Endothelial cell of umbilical vein (primary cell): ENCODE results near the gene ATCAY. TPM values are rescaled to one million over a fixed set of nuclear protein-coding genes. Genes with fewer than 3 reads are reported as not detected.

Experiments
- BruUV-seq: library from RNA; stranded (reverse); fragments of 400-500 nt; replicated peaks from 2 replicates; lab custom pipeline; 2021; lab: Mats Ljungman, UMichigan
- CTCF ChIA-PET: fragments of 300-600, 350-600 bp; sonication (Branson Sonifier 250); formaldehyde crosslinking; loops from one replicate; lab custom pipeline; 2021; ENCODE audit warnings: antibody characterized with exemption, inconsistent platforms; lab: Charles Lee
- POLR2A ChIA-PET: fragments of 300-600, 350-600 bp; sonication (Branson Sonifier 250); formaldehyde crosslinking; loops from one replicate; lab custom pipeline; 2021; ENCODE audit warnings: antibody characterized with exemption, inconsistent platforms; lab: Charles Lee
- DNase-seq: peaks from one replicate; pipeline ENCODE4 v3.0.0-alpha.2; 2011; ENCODE audit warnings: low read depth, low spot score
- FAIRE-seq: peaks from 2 replicates; lab custom pipeline; 2011; peaks lifted over from hg19 to GRCh38; lab: Jason Lieb, UNC
- H2AFZ ChIP-seq: 2 replicates; pipeline ENCODE4 v1.6.0; 2012; ENCODE audit warnings: low read depth, low read length, control low read depth, inconsistent platforms
- H3K27ac ChIP-seq: 2 replicates; pipeline ENCODE4 v1.5.1; 2011; ENCODE audit warnings: low read depth, mild to moderate bottlenecking, control low read depth, low read length, moderate library complexity; ENCODE audit not compliant: insufficient read depth
- H3K27me3 ChIP-seq, 2 experiments: 2 replicates each; pipeline versions ENCODE4 v1.6.0 to v1.6.1; 2011; ENCODE audit warnings: low read length in 2 of 2, mixed read lengths in 1 of 2; ENCODE audit not compliant: control insufficient read depth in 2 of 2, insufficient read depth in 2 of 2
- H3K36me3 ChIP-seq, 2 experiments: 2 replicates in 1 of 2; 3 replicates in 1 of 2; pipeline ENCODE4 v1.5.1; 2011; ENCODE audit warnings: low read length in 2 of 2, mild to moderate bottlenecking in 1 of 2, moderate library complexity in 1 of 2; ENCODE audit not compliant: control insufficient read depth in 2 of 2, insufficient read depth in 2 of 2; ENCODE audit errors: extremely low read depth in 1 of 2
- H3K4me1 ChIP-seq: 3 replicates; pipeline ENCODE4 v1.5.1; 2011; ENCODE audit warnings: mild to moderate bottlenecking, low read length; ENCODE audit not compliant: control insufficient read depth, insufficient read depth; ENCODE audit errors: extremely low read depth
- H3K4me2 ChIP-seq: 2 replicates; pipeline ENCODE4 v1.6.1; 2011; ENCODE audit warnings: low read length, control low read depth, mixed read lengths; ENCODE audit not compliant: insufficient read depth
- H3K4me3 ChIP-seq, 3 experiments: fragments of 200-600 bp in 1 of 3; sonication (generic), shearing (Covaris generic) in 1 of 3; replicated peaks in 1 of 3; 2 replicates each; pipeline ENCODE4 v1.5.1; 2011 to 2016; ENCODE audit warnings: control low read depth in 3 of 3, low read length in 3 of 3, mild to moderate bottlenecking in 2 of 3, inconsistent platforms in 1 of 3, low read depth in 1 of 3, moderate library complexity in 1 of 3; ENCODE audit not compliant: insufficient read depth in 1 of 3
- H3K79me2 ChIP-seq: 2 replicates; pipeline ENCODE4 v1.6.0; 2012; ENCODE audit warnings: low read length, inconsistent platforms; ENCODE audit not compliant: control insufficient read depth, insufficient read depth
- H3K9ac ChIP-seq: replicated peaks from 2 replicates; pipeline ENCODE3; 2011; ENCODE audit warnings: low read length, control low read depth; ENCODE audit not compliant: insufficient read depth; ENCODE audit errors: extremely low read depth
- H3K9me1 ChIP-seq: replicated peaks from 3 replicates; pipeline ENCODE4 v1.6.0; 2011; ENCODE audit warnings: mild to moderate bottlenecking, low read length; ENCODE audit not compliant: control insufficient read depth, insufficient read depth; ENCODE audit errors: extremely low read depth
- H3K9me3 ChIP-seq: replicated peaks from 2 replicates; pipeline ENCODE4 v1.5.1; 2012; ENCODE audit warnings: low read length, inconsistent platforms; ENCODE audit not compliant: control insufficient read depth, insufficient read depth
- H4K20me1 ChIP-seq: replicated peaks from 2 replicates; pipeline ENCODE3; 2011; ENCODE audit warnings: mild to moderate bottlenecking, low read length; ENCODE audit not compliant: control insufficient read depth, insufficient read depth; ENCODE audit errors: extremely low read depth
- CTCF ChIP-seq, 2 donors: IDR thresholded peaks; 1 replicate in 1 of 2; 2 replicates in 1 of 2; pipeline ENCODE4 v1.5.1; 2011; ENCODE audit warnings: low read length in 2 of 2, mild to moderate bottlenecking in 2 of 2, moderate library complexity in 2 of 2, control low read depth in 1 of 2, inconsistent platforms in 1 of 2, low read depth in 1 of 2; ENCODE audit not compliant: insufficient read depth in 1 of 2; ENCODE audit errors: extremely low read depth in 1 of 2
- EZH2 ChIP-seq: IDR thresholded peaks from 2 replicates; pipeline ENCODE4 v1.6.1; 2012; ENCODE audit warnings: borderline replicate concordance, low read depth, mild to moderate bottlenecking, moderate library complexity, low read length, inconsistent platforms; ENCODE audit not compliant: severe bottlenecking
- FOS ChIP-seq: IDR thresholded peaks from 2 replicates; pipeline ENCODE4 v1.6.1; 2011; ENCODE audit warnings: mild to moderate bottlenecking, low read length, moderate library complexity, borderline replicate concordance; ENCODE audit not compliant: insufficient read depth
- GATA2 ChIP-seq: IDR thresholded peaks from 2 replicates; pipeline ENCODE4 v1.7.0; 2011; ENCODE audit warnings: low read depth, mild to moderate bottlenecking, moderate library complexity, mixed read lengths, low read length; ENCODE audit not compliant: insufficient read length, insufficient read depth
- JUN ChIP-seq: IDR thresholded peaks from 2 replicates; pipeline ENCODE4 v1.6.1; 2011; ENCODE audit warnings: borderline replicate concordance, low read depth; ENCODE audit not compliant: insufficient read length, insufficient read depth
- MYC ChIP-seq: IDR thresholded peaks from one replicate; pipeline ENCODE4 v1.6.1; 2011; ENCODE audit warnings: mild to moderate bottlenecking, low read depth, low read length
- POLR2A ChIP-seq: IDR thresholded peaks from 2 replicates; pipeline ENCODE4 v1.6.1; 2012; ENCODE audit warnings: low read depth, mild to moderate bottlenecking, control low read depth, low read length
- POLR2AphosphoS5 ChIP-seq: IDR thresholded peaks from 2 replicates; pipeline ENCODE4 v1.6.1; 2012; ENCODE audit warnings: low read depth, mild to moderate bottlenecking, control low read depth, low read length, moderate library complexity; ENCODE audit not compliant: insufficient read depth
- dilution Hi-C: fragments of 300-500 bp; cut with MboI; formaldehyde crosslinking; loops from one replicate; pipeline ENCODE4 v1.15.0; 2019; ENCODE audit warnings: low sequenced_read_pairs; ENCODE audit not compliant: extremely low pct_ligation_motif_present
- intact Hi-C: fragments of 100-400 bp; cut with micrococcal nuclease; formaldehyde crosslinking; loops from one replicate; pipeline ENCODE4 v1.10.0; 2022
- polyA plus RNA-seq, 4 experiments: library from polyadenylated mRNA; depleted of rRNA in 3 of 4; stranded (reverse) in 3 of 4; unstranded in 1 of 4; fragments of >200 nt; gene quantifications; 2 replicates each; pipeline versions ENCODE4 v1.2.1 to v1.2.3, GENCODE V29; 2011 to 2012; ENCODE audit warnings: missing spikeins in 1 of 4
- total RNA-seq: library from RNA; stranded (reverse); gene quantifications from 2 replicates; pipeline ENCODE4 v1.2.3, GENCODE V29; 2021
- TF ChIP-seq, protein P1 (sequence below): IDR thresholded peaks from 2 replicates; pipeline ENCODE4 v1.6.1; 2011; ENCODE audit not compliant: insufficient read depth, insufficient read length

The ATCAY gene
- total and polyA plus RNA-seq, 2 donors (not counting 3 experiments of a cell fraction or from before 2014, with no cell fraction given), result 0.03 TPM; not detected in 1

DNA sequence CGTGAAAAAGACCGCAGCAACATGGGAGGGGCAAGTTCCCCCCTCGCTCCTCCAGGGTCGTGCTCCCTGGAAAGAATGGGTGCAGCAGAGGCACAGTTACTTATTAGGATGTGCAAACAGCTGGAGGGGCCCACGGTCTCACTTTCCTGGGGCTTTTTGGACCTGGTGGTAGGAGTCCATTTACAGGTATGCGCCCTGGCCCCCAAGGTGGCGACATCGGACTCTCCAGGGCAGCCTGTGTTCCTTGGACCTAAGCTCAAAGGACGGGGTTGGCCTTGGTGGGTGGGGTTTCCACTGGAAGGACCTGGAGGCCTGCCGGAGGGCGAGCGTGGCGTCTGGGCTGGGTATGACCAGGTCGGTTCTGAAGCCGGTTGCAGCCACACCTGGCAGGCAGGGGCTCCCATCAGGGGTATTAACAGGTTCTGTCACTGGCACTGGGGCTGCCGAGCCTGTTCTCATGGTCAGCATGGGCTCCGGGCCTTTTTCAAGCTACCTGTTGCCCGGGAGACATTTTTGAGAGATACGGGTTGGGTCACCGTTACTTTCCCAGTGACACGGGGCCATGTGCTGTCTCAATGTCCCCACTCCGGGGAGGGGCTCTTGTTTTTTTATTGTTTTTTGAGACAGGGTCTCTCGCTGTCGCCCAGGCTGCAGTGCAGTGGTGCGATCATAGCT, 17.5 kb upstream of the ATCAY start:
- Histone ChIP-seq H3K4me3 (no peak overlapping the region), H3K27ac (no peak overlapping the region), H3K79me2 (no peaks in the 10 kb centered on the region), H3K27me3 (peaks cover 6 to 13% of the 10 kb centered on the region in 2 experiments), H3K9ac (no peak overlapping the region), H3K9me3 (no peaks in the 10 kb centered on the region), H3K9me1 (no peaks in the 10 kb centered on the region), H3K36me3 (no peaks in the 10 kb centered on the region), H3K4me2 (no peak overlapping the region), H3K4me1 (no peaks in the 10 kb centered on the region), H4K20me1 (no peaks in the 10 kb centered on the region), H2AFZ (no peak overlapping the region)
- POLR2A ChIA-PET, result no interaction called here
- CTCF ChIA-PET, result interaction anchor here (1.0 to 1.4 kb wide), 2 partner anchors 11 to 41 kb away, joined by 3 to 4 read pairs; no protein-coding TSS in a partner anchor
- no TSS peak for BruUV-seq
- no peak for DNase-seq
- intact Hi-C loops, result no loop called here
- TF ChIP-seq FOS (no peak), JUN (no peak), GATA2 (no peak), MYC (no peak), CTCF (IDR thresholded peaks at IDR 0.05; ENCODE audit: extremely low read depth in 1 of 2, insufficient read depth in 1 of 2, low read depth in 1 of 2, low read length in 2 of 2) (no peak), EZH2 (no peak), POLR2AphosphoS5 (no peak), POLR2A (no peak)
- TF ChIP-seq, protein P1, sequence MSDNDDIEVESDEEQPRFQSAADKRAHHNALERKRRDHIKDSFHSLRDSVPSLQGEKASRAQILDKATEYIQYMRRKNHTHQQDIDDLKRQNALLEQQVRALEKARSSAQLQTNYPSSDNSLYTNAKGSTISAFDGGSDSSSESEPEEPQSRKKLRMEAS, result no peak
- FAIRE-seq, result no peak
- dilution Hi-C loops, result no loop called here
